Tibial nerve (tissue), 4 donors: ENCODE results near the gene A3GALT2.

ENCODE experiments used
- CTCF ChIP-seq, 5 experiments: fragments of 200-600 bp in 3 of 5; fragments of 450-650 bp in 2 of 5; sonication (generic) in 3 of 5; IDR thresholded peaks; one replicate each; pipeline ENCODE4 v1.5.1; 2016 to 2019; ENCODE audit warnings: antibody characterized with exemption in 5 of 5, mild to moderate bottlenecking in 3 of 5, moderate library complexity in 2 of 5
- EP300 ChIP-seq, 2 donors: sonication (generic); formaldehyde crosslinking; IDR thresholded peaks; one replicate each; pipeline ENCODE4 v1.6.1; 2017; ENCODE audit warnings: antibody characterized with exemption in 2 of 2, mild to moderate bottlenecking in 1 of 2
- POLR2A ChIP-seq, 2 donors: fragments of 450-650 bp; IDR thresholded peaks; one replicate each; pipeline ENCODE4 v1.6.1; 2017; ENCODE audit warnings: antibody characterized with exemption in 2 of 2, mild to moderate bottlenecking in 2 of 2, moderate library complexity in 2 of 2

- TF ChIP-seq POLR2A (IDR thresholded peaks at IDR 0.05): no peak
- TF ChIP-seq CTCF (IDR thresholded peaks at IDR 0.05): no peak
- TF ChIP-seq EP300 (IDR thresholded peaks at IDR 0.05): no peak
Observed at GRCh38 chr1:33280091-33280661, 40.7 kb downstream of the A3GALT2 start.
